HG03039 (cell line): ENCODE results near the gene KLK7.
"Not testable (repeated sequence)": the region's sequence is repeated elsewhere in the genome, so short reads cannot be mapped to it uniquely, and the experiment has no call there.

Experiments
- ATAC-seq: cut with Tn5 transposase; IDR thresholded peaks from one replicate; pipeline ENCODE4 v1.9.1; 2021; ENCODE audit warnings: mild to moderate bottlenecking, moderate library complexity; ENCODE audit not compliant: unreplicated experiment

The KLK7 gene

GRCh38 chr19:50978772-50979390 is 4.8 kb downstream of the KLK7 start:
- ATAC-seq, result no peak

GRCh38 chr19:50977626-50978025 is 6.1 kb downstream of the KLK7 start:
- no peak for ATAC-seq

GRCh38 chr19:50975766-50976165 is 8.0 kb downstream of the KLK7 start:
- ATAC-seq, result no peak

- ATAC-seq, result no peak
Measured at GRCh38 chr19:50974702-50975556, 8.8 kb downstream of the KLK7 start.

- ATAC-seq, result no peak
Measured at GRCh38 chr19:50972795-50973376, 10.8 kb downstream of the KLK7 start.

GRCh38 chr19:50969810-50970209 is 13.9 kb downstream of the KLK7 start:
- ATAC-seq, result not testable (repeated sequence)

GRCh38 chr19:50969413-50969760 is 14.3 kb downstream of the KLK7 start, which contains the start of gene KLK6:
TSS of gene KLK6 (minus strand) at chr19:50969591. CDS start at chr19:50968104, 1,487 bp downstream.
- no peak for ATAC-seq

GRCh38 chr19:50968716-50969412 is 14.9 kb downstream of the KLK7 start:
- ATAC-seq, result no peak

- ATAC-seq, result no peak
Measured at GRCh38 chr19:50967929-50968715, 15.6 kb downstream of the KLK7 start.

GRCh38 chr19:50964266-50964665 is 19.5 kb downstream of the KLK7 start:
- no peak for ATAC-seq

GRCh38 chr19:50963381-50963780 is 20.3 kb downstream of the KLK7 start:
- ATAC-seq, result no peak

GRCh38 chr19:50962245-50962644 is 21.5 kb downstream of the KLK7 start:
- no peak for ATAC-seq

- ATAC-seq, result no peak
Measured at GRCh38 chr19:50959731-50960500, 23.8 kb downstream of the KLK7 start.

GRCh38 chr19:50957587-50957986 is 26.1 kb downstream of the KLK7 start:
- ATAC-seq, result no peak

- no peak for ATAC-seq
Measured at GRCh38 chr19:50952910-50953309, 30.8 kb downstream of the KLK7 start, which contains the start of gene KLK5. TSS of gene KLK5 (minus strand) at chr19:50953038. CDS start at chr19:50952657, 381 bp downstream.

- ATAC-seq, result no peak
Measured at GRCh38 chr19:50949861-50950260, 33.9 kb downstream of the KLK7 start.

- no peak for ATAC-seq
Measured at GRCh38 chr19:50947123-50947522, 36.6 kb downstream of the KLK7 start.

GRCh38 chr19:50944795-50945194 is 38.9 kb downstream of the KLK7 start:
- ATAC-seq, result no peak

- ATAC-seq, result no peak
Measured at GRCh38 chr19:50943074-50943828, 40.5 kb downstream of the KLK7 start.
